EL (cell line): Measurements from ENCODE around the gene SPHK2.
"Not testable (repeated sequence)": the region's sequence is repeated elsewhere in the genome, so short reads cannot be mapped to it uniquely, and the experiment has no call there.

Experiments used
- DNase-seq: peaks from one replicate; pipeline ENCODE4 v3.0.0-alpha.2; 2016

Gene SPHK2

GRCh38 chr19:48660852-48661710 lies 41.8 kb downstream of the SPHK2 start:
- peak; percentile 91 for DNase-seq

- no peak for DNase-seq
These were observed 42.4 kb downstream of the SPHK2 start for GRCh38 chr19:48661711-48662090.

GRCh38 chr19:48663667-48664066 lies 44.4 kb downstream of the SPHK2 start:
- DNase-seq, result no peak

- no peak for DNase-seq
These were observed 45.2 kb downstream of the SPHK2 start for GRCh38 chr19:48664476-48664875.

GRCh38 chr19:48665786-48666185 lies 46.5 kb downstream of the SPHK2 start:
- no peak for DNase-seq

GRCh38 chr19:48668332-48668731 lies 49.0 kb downstream of the SPHK2 start:
- DNase-seq, result no peak

GRCh38 chr19:48668761-48669160 lies 49.5 kb downstream of the SPHK2 start:
- DNase-seq, result no peak

GRCh38 chr19:48669903-48670668 lies 50.8 kb downstream of the SPHK2 start:
- DNase-seq, result no peak

- DNase-seq, result no peak
These were observed 51.6 kb downstream of the SPHK2 start for GRCh38 chr19:48670699-48671445.

- DNase-seq, result no peak
These were observed 52.2 kb downstream of the SPHK2 start for GRCh38 chr19:48671446-48671995.

GRCh38 chr19:48672994-48673393 lies 53.7 kb downstream of the SPHK2 start, which contains the start of gene NTN5:
Gene NTN5 (minus strand): TSS chr19:48673017. CDS start chr19:48670986, 2,031 bp downstream.
- no peak for DNase-seq

GRCh38 chr19:48673436-48674100 lies 54.3 kb downstream of the SPHK2 start:
- DNase-seq, result no peak

GRCh38 chr19:48674216-48674809 lies 55.0 kb downstream of the SPHK2 start:
- no peak for DNase-seq

GRCh38 chr19:48674921-48675824 lies 55.9 kb downstream of the SPHK2 start:
- peak; percentile 87 for DNase-seq

- no peak for DNase-seq
These were observed 57.2 kb downstream of the SPHK2 start for GRCh38 chr19:48676487-48676886.

- DNase-seq, result no peak
These were observed 57.6 kb downstream of the SPHK2 start for GRCh38 chr19:48676887-48677286.

GRCh38 chr19:48678201-48678600 lies 58.9 kb downstream of the SPHK2 start:
- DNase-seq, result no peak

GRCh38 chr19:48680006-48680405 lies 60.7 kb downstream of the SPHK2 start:
- not testable (repeated sequence) for DNase-seq
